Mesendoderm (in vitro differentiated cells): ENCODE results near the gene STAB1.

Experiments used
- DNase-seq: peaks from one replicate; pipeline ENCODE4 v3.0.0; 2013
- H2AK5ac ChIP-seq: 2 replicates; pipeline ENCODE4 v1.6.1; 2013; ENCODE audit warnings: low read length, inconsistent platforms
- H2BK120ac ChIP-seq: 2 replicates; pipeline ENCODE4 v1.6.1; 2013; ENCODE audit warnings: low read depth, mild to moderate bottlenecking, low read length, moderate library complexity, mixed read lengths
- H2BK15ac ChIP-seq: replicated peaks from 2 replicates; pipeline ENCODE4 v1.6.1; 2013; ENCODE audit warnings: low read depth, mild to moderate bottlenecking, moderate library complexity
- H2BK5ac ChIP-seq: 2 replicates; pipeline ENCODE4 v1.6.1; 2013; ENCODE audit warnings: low read length, inconsistent platforms
- H3K18ac ChIP-seq: 2 replicates; pipeline ENCODE4 v1.6.1; 2013; ENCODE audit warnings: mild to moderate bottlenecking, low read length, mixed read lengths
- H3K23ac ChIP-seq: one replicate; pipeline ENCODE4 v1.6.1; 2013; ENCODE audit warnings: low read length
- H3K27ac ChIP-seq: 2 replicates; pipeline ENCODE4 v1.5.1; 2013; ENCODE audit warnings: low read depth, mild to moderate bottlenecking, inconsistent platforms, low read length, moderate library complexity
- H3K27me3 ChIP-seq: 2 replicates; pipeline ENCODE4 v1.6.1; 2013; ENCODE audit warnings: low read length, control low read depth, mild to moderate bottlenecking, inconsistent platforms; ENCODE audit not compliant: insufficient read depth, poor library complexity
- H3K36me3 ChIP-seq: 2 replicates; pipeline ENCODE4 v1.6.1; 2013; ENCODE audit warnings: low read length, inconsistent platforms; ENCODE audit not compliant: control insufficient read depth, insufficient read depth
- H3K4ac ChIP-seq: one replicate; pipeline ENCODE4 v1.6.1; 2013; ENCODE audit warnings: low read depth, mild to moderate bottlenecking, low read length, moderate library complexity
- H3K4me1 ChIP-seq: 2 replicates; pipeline ENCODE4 v1.6.1; 2013; ENCODE audit warnings: low read depth, low read length, inconsistent platforms; ENCODE audit not compliant: control insufficient read depth
- H3K4me2 ChIP-seq: 2 replicates; pipeline ENCODE4 v1.6.1; 2013; ENCODE audit warnings: low read length
- H3K4me3 ChIP-seq: 2 replicates; pipeline ENCODE4 v1.5.1; 2013; ENCODE audit warnings: mild to moderate bottlenecking, low read length
- H3K56ac ChIP-seq: one replicate; pipeline ENCODE4 v1.6.1; 2013; ENCODE audit warnings: low read length
- H3K79me1 ChIP-seq: 2 replicates; pipeline ENCODE4 v1.6.1; 2013; ENCODE audit warnings: low read length, inconsistent platforms
- H3K79me2 ChIP-seq: 2 replicates; pipeline ENCODE4 v1.6.1; 2013; ENCODE audit warnings: mild to moderate bottlenecking, low read length; ENCODE audit not compliant: control insufficient read depth, insufficient read depth
- H3K9ac ChIP-seq: 2 replicates; pipeline ENCODE4 v1.6.1; 2013; ENCODE audit warnings: low read length, inconsistent platforms
- H4K5ac ChIP-seq: one replicate; pipeline ENCODE4 v1.6.1; 2013; ENCODE audit warnings: low read length
- H4K8ac ChIP-seq: one replicate; pipeline ENCODE4 v1.6.1; 2013; ENCODE audit warnings: low read depth, mild to moderate bottlenecking, control low read depth, low read length, moderate library complexity
- WGBS: extraction: QIAGEN DNeasy Blood & Tissue Kit; methylation state at CpG from one replicate; pipeline ENCODE4 v1.1.7; 2013; ENCODE audit warnings: low lambda C conversion rate, missing lambda C conversion rate; ENCODE audit not compliant: insufficient coverage; ENCODE audit errors: extremely low coverage; 5-methylcytosine and 5-hydroxymethylcytosine counted together

STAB1 gene

DNA sequence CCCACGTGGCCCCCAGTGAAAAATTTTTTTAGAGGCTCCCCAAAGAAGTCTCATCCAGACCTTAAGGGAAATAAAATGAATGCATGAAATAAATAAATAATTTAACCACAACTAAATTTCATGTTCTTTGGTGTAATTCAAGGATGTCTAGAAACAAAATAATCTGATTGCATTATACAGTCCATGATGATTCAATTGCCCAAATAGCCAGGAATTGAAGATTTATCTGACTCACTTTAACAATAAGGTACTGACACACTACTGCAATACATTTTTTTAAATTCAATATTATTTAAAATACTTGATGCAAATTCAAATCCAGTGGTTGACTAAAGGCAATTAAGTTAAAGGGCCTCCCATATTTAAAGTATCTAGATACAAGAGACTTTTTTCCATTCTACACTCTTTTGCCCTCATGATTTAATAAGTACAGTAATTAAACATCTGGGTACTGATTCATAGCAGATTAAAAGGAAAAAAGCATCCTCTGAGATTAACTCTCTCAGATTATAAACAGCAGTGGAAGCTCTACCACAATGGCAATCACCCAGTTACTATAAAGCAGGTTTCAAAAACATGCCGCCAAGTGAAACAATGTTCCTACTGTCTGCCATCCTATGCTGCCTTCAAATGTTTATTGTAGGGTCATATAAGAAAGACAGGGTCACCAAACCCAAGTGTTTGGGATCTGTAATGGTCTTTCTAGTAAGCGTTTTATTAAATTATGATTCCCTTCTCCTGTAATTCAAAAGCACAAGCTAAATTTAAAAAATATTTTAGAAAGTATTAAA lies 51.2 kb downstream of the STAB1 start:
- no peak for DNase-seq
- Histone ChIP-seq H2BK5ac (no peak overlapping the region), H2BK15ac (no peak overlapping the region), H3K79me2 (no peaks in the 10 kb centered on the region), H3K4me3 (no peak overlapping the region), H3K36me3 (peaks cover 5% of the 10 kb centered on the region), H4K8ac (no peak overlapping the region), H3K79me1 (peaks cover 2% of the 10 kb centered on the region), H3K27ac (no peak overlapping the region), H3K4me1 (no peaks in the 10 kb centered on the region), H2BK120ac (no peak overlapping the region), H3K27me3 (no peaks in the 10 kb centered on the region), H2AK5ac (no peak overlapping the region), H3K4ac (no peak overlapping the region), H3K4me2 (no peak overlapping the region), H3K23ac (no peak overlapping the region), H3K18ac (no peak overlapping the region), H4K5ac (no peak overlapping the region), H3K56ac (no peak overlapping the region), H3K9ac (no peak overlapping the region)
- no CpG with 5 or more reads among the region's 3 CpGs for WGBS

DNA sequence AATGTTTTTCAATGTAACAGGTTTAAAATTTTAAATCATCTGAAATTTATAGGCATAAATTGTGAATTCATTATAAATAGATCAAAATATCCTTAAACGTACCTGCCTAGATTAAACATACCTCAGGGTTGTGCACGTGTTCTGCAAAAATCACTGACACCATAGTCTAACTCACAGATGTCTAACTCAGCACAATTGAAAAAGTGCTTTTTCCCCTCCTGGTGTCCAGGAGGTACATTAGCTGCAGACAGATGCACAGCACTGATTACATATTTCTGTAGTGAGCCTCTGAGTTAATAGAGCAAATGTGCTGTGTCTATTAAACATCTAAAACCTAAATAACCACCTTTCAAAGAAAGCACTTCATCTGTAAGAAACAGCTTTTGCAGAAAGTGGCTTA lies 52.0 kb downstream of the STAB1 start:
- Histone ChIP-seq H4K5ac (no peak overlapping the region), H4K8ac (no peak overlapping the region), H2AK5ac (no peak overlapping the region), H3K4ac (no peak overlapping the region), H2BK15ac (no peak overlapping the region), H3K18ac (no peak overlapping the region), H3K36me3 (peaks cover 5% of the 10 kb centered on the region), H3K27ac (no peak overlapping the region), H3K27me3 (no peaks in the 10 kb centered on the region), H3K56ac (no peak overlapping the region), H3K4me1 (no peaks in the 10 kb centered on the region), H2BK120ac (no peak overlapping the region), H3K4me3 (no peak overlapping the region), H3K4me2 (no peak overlapping the region), H3K79me2 (no peaks in the 10 kb centered on the region), H3K79me1 (no peaks in the 10 kb centered on the region), H2BK5ac (no peak overlapping the region), H3K9ac (no peak overlapping the region), H3K23ac (no peak overlapping the region)
- no peak for DNase-seq
- no CpG with 5 or more reads among the region's 2 CpGs for WGBS

- H3K4ac ChIP-seq = no peak overlapping the region
- H3K79me2 ChIP-seq = no peaks in the 10 kb centered on the region
- H2BK15ac ChIP-seq = no peak overlapping the region
- no peaks in the 10 kb centered on the region for H3K27me3 ChIP-seq
- H2BK120ac ChIP-seq = no peak overlapping the region
- no peak overlapping the region for H3K4me3 ChIP-seq
- peaks cover 8% of the 10 kb centered on the region for H3K36me3 ChIP-seq
- no peak overlapping the region for H3K23ac ChIP-seq
- H3K79me1 ChIP-seq = no peaks in the 10 kb centered on the region
- no peak for DNase-seq
- no peak overlapping the region for H2AK5ac ChIP-seq
- no peak overlapping the region for H3K27ac ChIP-seq
- no peak overlapping the region for H3K4me2 ChIP-seq
- H3K56ac ChIP-seq = no peak overlapping the region
- no peak overlapping the region for H2BK5ac ChIP-seq
- H4K5ac ChIP-seq = no peak overlapping the region
- no peak overlapping the region for H3K18ac ChIP-seq
- H3K9ac ChIP-seq = no peak overlapping the region
- H4K8ac ChIP-seq = no peak overlapping the region
- no peaks in the 10 kb centered on the region for H3K4me1 ChIP-seq
Observed at GRCh38 chr3:52551118-52551517, 56.0 kb downstream of the STAB1 start.

GRCh38 chr3:52552089-52552488 lies 57.0 kb downstream of the STAB1 start:
- Histone ChIP-seq H2BK15ac (no peak overlapping the region), H4K5ac (no peak overlapping the region), H3K23ac (no peak overlapping the region), H3K4me1 (no peaks in the 10 kb centered on the region), H3K9ac (no peak overlapping the region), H2AK5ac (no peak overlapping the region), H2BK5ac (no peak overlapping the region), H4K8ac (no peak overlapping the region), H3K56ac (no peak overlapping the region), H3K79me2 (no peaks in the 10 kb centered on the region), H3K79me1 (no peaks in the 10 kb centered on the region), H3K4me2 (no peak overlapping the region), H2BK120ac (no peak overlapping the region), H3K4ac (no peak overlapping the region), H3K27me3 (no peaks in the 10 kb centered on the region), H3K27ac (no peak overlapping the region), H3K18ac (no peak overlapping the region), H3K4me3 (no peak overlapping the region), H3K36me3 (peaks cover 7% of the 10 kb centered on the region)
- no CpG with 5 or more reads among the region's 3 CpGs for WGBS
- no peak for DNase-seq

GRCh38 chr3:52554026-52554755 lies 59.1 kb downstream of the STAB1 start:
- no peak overlapping the region for H3K23ac ChIP-seq
- H2BK120ac ChIP-seq = no peak overlapping the region
- no peak overlapping the region for H3K9ac ChIP-seq
- DNase-seq = no peak
- no peak overlapping the region for H3K18ac ChIP-seq
- no peak overlapping the region for H3K4me2 ChIP-seq
- H2AK5ac ChIP-seq = no peak overlapping the region
- no peak overlapping the region for H2BK5ac ChIP-seq
- H3K79me2 ChIP-seq = no peaks in the 10 kb centered on the region
- H2BK15ac ChIP-seq = no peak overlapping the region
- no peaks in the 10 kb centered on the region for H3K4me1 ChIP-seq
- H3K36me3 ChIP-seq = peaks cover 7% of the 10 kb centered on the region
- WGBS = no CpG with 5 or more reads among the region's 5 CpGs
- H3K27ac ChIP-seq = no peak overlapping the region
- no peaks in the 10 kb centered on the region for H3K79me1 ChIP-seq
- H4K5ac ChIP-seq = no peak overlapping the region
- no peak overlapping the region for H3K4me3 ChIP-seq
- H3K56ac ChIP-seq = no peak overlapping the region
- H3K27me3 ChIP-seq = no peaks in the 10 kb centered on the region
- no peak overlapping the region for H4K8ac ChIP-seq
- no peak overlapping the region for H3K4ac ChIP-seq
